ENCODE data around the gene TRIP11.

GRCh38 chr14:92074555-92074954, 34.7 kb upstream of the TRIP11 start:
- TF ChIP-seq CTCF (conservative IDR thresholded peaks at IDR 0.05; ENCODE audit: low read length) (no peak), EZH2phosphoT487 (IDR thresholded peaks at IDR 0.05; ENCODE audit: borderline replicate concordance) (no peak)
